GM15510 (cell line): Measurements from ENCODE around the gene FAM236A.
"Not testable (repeated sequence)": the region's sequence is repeated elsewhere in the genome, so short reads cannot be mapped to it uniquely, and the experiment has no call there.

ENCODE experiments used
- POLR2A ChIP-seq: IDR thresholded peaks from 3 replicates; pipeline ENCODE4 v1.6.1; 2011; ENCODE audit warnings: borderline replicate concordance; ENCODE audit not compliant: insufficient read length; ENCODE audit errors: extremely low read depth

The FAM236A gene

DNA sequence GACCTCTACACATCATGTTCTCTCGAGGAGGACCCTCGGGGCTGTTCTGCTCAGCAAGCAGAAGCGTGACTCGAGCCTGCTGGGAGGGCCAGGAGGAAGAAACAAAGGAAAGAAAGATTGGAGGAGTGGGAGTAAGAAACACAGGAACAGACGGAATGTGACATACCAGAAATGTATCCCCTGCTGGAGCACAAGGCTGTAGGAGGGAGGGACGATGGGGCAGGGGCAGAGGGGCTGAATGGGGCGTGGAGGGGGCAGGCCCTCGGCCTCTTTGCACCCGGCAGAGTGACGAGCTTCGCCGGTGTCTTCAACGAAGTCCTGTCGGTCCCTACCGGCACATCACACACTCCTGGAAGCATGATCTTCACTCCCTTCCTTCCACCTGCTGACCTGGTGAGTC is at the start of gene FAM236A:
Gene FAM236A (plus strand): TSS at position 301 of the 400 bp plus-strand sequence. CDS start 57 bp downstream, at position 358.
- not testable (repeated sequence) for TF ChIP-seq POLR2A

DNA sequence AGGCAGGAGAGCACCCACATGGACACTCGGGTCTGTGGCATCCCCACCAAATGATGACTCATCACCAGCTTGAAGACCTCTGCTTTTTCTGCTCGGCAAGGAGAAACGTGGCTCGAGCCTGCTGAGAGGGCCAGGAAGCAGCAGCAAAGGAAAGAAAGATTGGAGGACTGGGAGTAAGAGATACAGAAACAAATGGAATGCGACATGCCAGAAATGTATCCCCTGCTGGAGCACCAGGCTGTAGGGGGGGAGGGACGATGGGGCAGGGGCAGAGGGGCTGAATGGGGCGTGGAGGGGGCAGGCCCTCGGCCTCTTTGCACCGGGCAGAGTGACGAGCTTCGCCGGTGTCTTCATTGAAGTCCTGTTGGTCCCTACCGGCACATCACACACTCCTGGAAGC is 25.7 kb upstream of the FAM236A start, which contains the start of gene FAM236C:
Gene FAM236C (plus strand): TSS at position 301 of the 400 bp plus-strand sequence. CDS start 100 bp downstream, outside the sequence.
- not testable (repeated sequence) for TF ChIP-seq POLR2A

DNA sequence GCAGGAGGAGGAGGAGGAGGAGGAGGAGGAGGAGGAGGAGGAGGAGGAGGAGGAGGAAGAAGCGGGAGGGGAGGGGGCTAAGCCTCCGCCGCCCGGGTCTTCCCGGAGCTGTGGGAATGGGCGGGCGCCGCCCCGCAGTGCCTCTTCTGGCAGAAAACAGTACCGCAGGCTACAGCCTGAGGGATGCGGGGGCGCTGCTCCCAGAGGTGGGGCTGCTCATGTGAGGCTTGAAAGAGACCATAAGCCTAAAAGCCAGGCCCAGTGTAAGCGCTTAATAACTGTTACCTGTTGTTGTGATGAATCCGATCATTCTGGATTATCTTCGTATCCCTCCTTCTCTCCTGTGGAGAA is 5.8 kb downstream of the FAM236A start, which contains the start of gene DMRTC1:
Gene DMRTC1 (minus strand): TSS at position 19 of the 351 bp plus-strand sequence. CDS start 68,143 bp downstream, outside the sequence.
- TF ChIP-seq POLR2A = not testable (repeated sequence)
